Endodermal cell (in vitro differentiated cells): ENCODE results near the gene SLC22A13. TPM values are rescaled to one million over a fixed set of nuclear protein-coding genes. Genes with fewer than 3 reads are reported as not detected.

Experiments used
- DNase-seq: peaks from one replicate; pipeline ENCODE4 v3.0.0-alpha.2; 2017
- H3K27ac ChIP-seq: 2 replicates; pipeline ENCODE4 v1.5.1; 2013; ENCODE audit warnings: mild to moderate bottlenecking, low read depth, low read length, moderate library complexity
- H3K27me3 ChIP-seq: 2 replicates; pipeline ENCODE4 v1.6.1; 2013; ENCODE audit warnings: mild to moderate bottlenecking, low read length, moderate library complexity; ENCODE audit not compliant: insufficient read depth, control insufficient read depth, poor library complexity, severe bottlenecking
- H3K36me3 ChIP-seq: 2 replicates; pipeline ENCODE4 v1.7.0; 2013; ENCODE audit warnings: mild to moderate bottlenecking, low read length, moderate library complexity; ENCODE audit not compliant: control insufficient read depth, insufficient read depth
- H3K4me1 ChIP-seq: one replicate; pipeline ENCODE4 v1.7.0; 2013; ENCODE audit warnings: low read length; ENCODE audit not compliant: control insufficient read depth, insufficient read depth
- H3K4me3 ChIP-seq: 2 replicates; pipeline ENCODE4 v1.5.1; 2013; ENCODE audit warnings: mild to moderate bottlenecking, low read length, moderate library complexity
- H3K9ac ChIP-seq: 2 replicates; pipeline ENCODE4 v1.6.1; 2013; ENCODE audit warnings: mild to moderate bottlenecking, low read length, moderate library complexity; ENCODE audit not compliant: poor library complexity, severe bottlenecking; ENCODE audit errors: extremely low read depth
- H3K9me3 ChIP-seq: 2 replicates; pipeline ENCODE4 v1.6.1; 2013; ENCODE audit warnings: mild to moderate bottlenecking, low read length, moderate library complexity; ENCODE audit not compliant: control insufficient read depth
- H3K27ac Mint-ChIP-seq: 2 replicates; pipeline ENCODE4 v1.8.0; 2020; ENCODE audit warnings: mixed read lengths
- H3K27me3 Mint-ChIP-seq: 2 replicates; pipeline ENCODE4 v1.8.0; 2021; ENCODE audit warnings: mild to moderate bottlenecking, mixed read lengths; ENCODE audit not compliant: insufficient read depth
- H3K36me3 Mint-ChIP-seq: 2 replicates; pipeline ENCODE4 v1.8.0; 2020; ENCODE audit warnings: low read depth, mixed read lengths
- H3K4me1 Mint-ChIP-seq: 2 replicates; pipeline ENCODE4 v1.8.0; 2020; ENCODE audit warnings: mixed read lengths
- H3K4me3 Mint-ChIP-seq: 2 replicates; pipeline ENCODE4 v1.8.0; 2020; ENCODE audit warnings: mild to moderate bottlenecking, moderate library complexity, mixed read lengths
- H3K9me3 Mint-ChIP-seq: 2 replicates; pipeline ENCODE4 v1.8.0; 2020; ENCODE audit warnings: mild to moderate bottlenecking, mixed read lengths
- WGBS, 2 experiments: methylation state at CpG; one replicate each; pipeline versions ENCODE4 v1.1.5 to v1.1.7; 2013; ENCODE audit warnings: missing lambda C conversion rate in 2 of 2, mixed read lengths in 1 of 2; ENCODE audit not compliant: insufficient coverage in 1 of 2, insufficient read length in 1 of 2; 5-methylcytosine and 5-hydroxymethylcytosine counted together
- long read RNA-seq, 4 experiments: library from polyadenylated mRNA in 2 of 4; library from RNA in 1 of 4; library from capped mRNA in 1 of 4; stranded (forward) in 3 of 4; unstranded in 1 of 4; transcript quantifications; one replicate each; pipeline ENCODE4 v2.0.0, GENCODE V29; 2020 to 2021; ENCODE audit warnings: inconsistent platforms in 1 of 4
- polyA plus RNA-seq, 2 experiments: library from polyadenylated mRNA; stranded (reverse); fragments of 50-300 nt; gene quantifications; one replicate each; pipeline ENCODE4 v1.2.3, GENCODE V29; 2013
- total RNA-seq, 2 donors: library from RNA; stranded (reverse); fragmentation: NEBNext Ultra II Directional in 1 of 2; extraction: Animal tissue kit (Norgen Biotek cat#: 25700) in 1 of 2; gene quantifications; 2 replicates in 1 of 2; 3 replicates in 1 of 2; pipeline ENCODE4 v1.2.1, GENCODE V29; 2021
- TF ChIP-seq, protein P1 (sequence below): fragments of 200-600 bp; sonication (generic); conservative IDR thresholded peaks from 2 replicates; pipeline ENCODE4 v1.5.0; 2021; ENCODE audit warnings: antibody characterized with exemption, mild to moderate bottlenecking

The SLC22A13 gene, protein sequence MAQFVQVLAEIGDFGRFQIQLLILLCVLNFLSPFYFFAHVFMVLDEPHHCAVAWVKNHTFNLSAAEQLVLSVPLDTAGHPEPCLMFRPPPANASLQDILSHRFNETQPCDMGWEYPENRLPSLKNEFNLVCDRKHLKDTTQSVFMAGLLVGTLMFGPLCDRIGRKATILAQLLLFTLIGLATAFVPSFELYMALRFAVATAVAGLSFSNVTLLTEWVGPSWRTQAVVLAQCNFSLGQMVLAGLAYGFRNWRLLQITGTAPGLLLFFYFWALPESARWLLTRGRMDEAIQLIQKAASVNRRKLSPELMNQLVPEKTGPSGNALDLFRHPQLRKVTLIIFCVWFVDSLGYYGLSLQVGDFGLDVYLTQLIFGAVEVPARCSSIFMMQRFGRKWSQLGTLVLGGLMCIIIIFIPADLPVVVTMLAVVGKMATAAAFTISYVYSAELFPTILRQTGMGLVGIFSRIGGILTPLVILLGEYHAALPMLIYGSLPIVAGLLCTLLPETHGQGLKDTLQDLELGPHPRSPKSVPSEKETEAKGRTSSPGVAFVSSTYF
- under 1 TPM; 0.13 to 0.33 TPM for total RNA-seq
- not detected for polyA plus RNA-seq (2013, experiment 1 of 2)
- polyA plus RNA-seq (2013, experiment 2 of 2): not detected
- long read RNA-seq, experiment 1: 0 reads
- long read RNA-seq, experiment 2: 0 reads
- long read RNA-seq, experiment 3: 0 reads
- long read RNA-seq, experiment 4: 0 reads

DNA sequence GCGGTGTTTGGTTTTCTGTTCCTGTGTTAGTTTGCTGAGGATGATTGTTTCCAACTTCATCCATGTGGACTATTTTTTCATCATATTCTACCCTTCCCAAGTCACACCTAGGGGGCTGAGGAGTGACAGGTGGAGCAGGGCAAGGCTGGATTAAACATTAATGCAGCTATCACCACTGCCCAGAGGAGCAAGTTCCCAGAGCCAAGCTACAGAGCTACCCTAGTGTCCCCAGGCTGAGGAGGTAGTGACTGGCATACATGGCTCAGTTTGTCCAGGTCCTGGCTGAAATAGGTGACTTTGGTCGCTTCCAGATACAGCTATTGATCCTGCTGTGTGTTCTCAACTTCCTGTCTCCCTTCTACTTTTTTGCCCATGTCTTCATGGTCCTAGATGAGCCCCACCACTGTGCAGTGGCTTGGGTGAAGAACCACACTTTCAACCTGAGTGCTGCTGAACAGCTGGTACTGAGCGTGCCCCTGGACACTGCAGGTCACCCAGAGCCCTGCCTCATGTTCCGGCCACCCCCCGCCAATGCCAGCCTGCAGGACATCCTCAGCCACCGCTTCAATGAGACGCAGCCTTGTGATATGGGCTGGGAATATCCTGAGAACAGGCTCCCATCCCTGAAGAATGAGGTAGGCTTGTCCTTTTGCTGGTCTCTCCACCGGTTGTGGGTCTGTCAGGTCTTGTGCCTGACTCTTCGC, at the start of gene SLC22A13:
TSS of gene SLC22A13 (plus strand) at position 209 of the 704 bp plus-strand sequence. CDS start at position 258, 49 bp downstream.
- DNase-seq: no peak
- WGBS, 2 experiments: 84 to 93% methylated on average over 4 to 8 of the region's 9 CpGs
- peaks cover 4% of the 10 kb centered on the region for H3K36me3 ChIP-seq
- no peaks in the 10 kb centered on the region for H3K9me3 ChIP-seq
- no peak within 1 kb of the TSS for H3K4me3 ChIP-seq
- H3K9ac ChIP-seq: no peak within 1 kb of the TSS
- no peaks in the 10 kb centered on the region for H3K27me3 ChIP-seq
- TF ChIP-seq, protein P1, sequence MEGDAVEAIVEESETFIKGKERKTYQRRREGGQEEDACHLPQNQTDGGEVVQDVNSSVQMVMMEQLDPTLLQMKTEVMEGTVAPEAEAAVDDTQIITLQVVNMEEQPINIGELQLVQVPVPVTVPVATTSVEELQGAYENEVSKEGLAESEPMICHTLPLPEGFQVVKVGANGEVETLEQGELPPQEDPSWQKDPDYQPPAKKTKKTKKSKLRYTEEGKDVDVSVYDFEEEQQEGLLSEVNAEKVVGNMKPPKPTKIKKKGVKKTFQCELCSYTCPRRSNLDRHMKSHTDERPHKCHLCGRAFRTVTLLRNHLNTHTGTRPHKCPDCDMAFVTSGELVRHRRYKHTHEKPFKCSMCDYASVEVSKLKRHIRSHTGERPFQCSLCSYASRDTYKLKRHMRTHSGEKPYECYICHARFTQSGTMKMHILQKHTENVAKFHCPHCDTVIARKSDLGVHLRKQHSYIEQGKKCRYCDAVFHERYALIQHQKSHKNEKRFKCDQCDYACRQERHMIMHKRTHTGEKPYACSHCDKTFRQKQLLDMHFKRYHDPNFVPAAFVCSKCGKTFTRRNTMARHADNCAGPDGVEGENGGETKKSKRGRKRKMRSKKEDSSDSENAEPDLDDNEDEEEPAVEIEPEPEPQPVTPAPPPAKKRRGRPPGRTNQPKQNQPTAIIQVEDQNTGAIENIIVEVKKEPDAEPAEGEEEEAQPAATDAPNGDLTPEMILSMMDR: no peak
- no peak within 1 kb of the TSS for H3K27ac ChIP-seq
- Mint-ChIP-seq H3K4me3 (no peak within 1 kb of the TSS), H3K4me1 (peaks cover 11% of the 10 kb centered on the region), H3K9me3 (no peaks in the 10 kb centered on the region), H3K36me3 (no peaks in the 10 kb centered on the region), H3K27ac (no peak within 1 kb of the TSS), H3K27me3 (peaks cover 3% of the 10 kb centered on the region)
- H3K4me1 ChIP-seq: no peaks in the 10 kb centered on the region

DNA sequence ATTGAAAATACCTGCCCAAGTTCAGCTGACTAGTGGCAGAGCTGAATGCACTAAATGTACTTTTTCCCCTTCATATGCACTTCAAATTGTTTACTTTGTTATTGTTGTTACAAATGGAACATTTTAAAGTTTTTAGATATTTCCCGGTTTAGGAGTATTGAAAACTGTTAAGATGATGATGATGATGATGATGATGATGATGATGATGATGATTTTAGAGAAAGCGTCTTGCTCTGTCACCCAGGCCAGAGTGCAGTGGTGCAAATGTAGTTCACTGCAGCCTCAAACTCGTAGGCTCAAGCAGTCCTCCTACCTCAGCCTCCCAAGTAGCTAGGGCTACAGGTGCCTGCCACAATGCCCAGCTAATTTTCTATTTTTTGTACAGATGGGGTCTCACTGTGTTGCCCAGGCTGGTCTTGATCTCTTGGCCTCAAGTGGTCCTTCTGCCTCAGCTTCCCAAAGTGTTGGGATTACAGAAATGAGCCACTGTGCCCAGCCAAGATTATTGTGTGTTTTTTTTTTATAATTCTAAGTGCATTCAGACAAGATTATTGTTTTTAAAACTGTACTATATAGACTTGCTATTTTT, 45.9 kb upstream of the SLC22A13 start:
- Mint-ChIP-seq H3K27me3 (no peaks in the 10 kb centered on the region), H3K36me3 (peaks cover 36% of the 10 kb centered on the region), H3K4me1 (peaks cover 5% of the 10 kb centered on the region), H3K27ac (no peak overlapping the region), H3K9me3 (no peaks in the 10 kb centered on the region), H3K4me3 (no peak overlapping the region)
- 93 to 94% methylated on average over 2 to 3 of the region's 3 CpGs for WGBS, 2 experiments
- Histone ChIP-seq H3K4me1 (peaks cover 3% of the 10 kb centered on the region), H3K27me3 (no peaks in the 10 kb centered on the region), H3K27ac (no peak overlapping the region), H3K9ac (no peak overlapping the region), H3K36me3 (peaks cover 44% of the 10 kb centered on the region), H3K4me3 (no peak overlapping the region), H3K9me3 (no peaks in the 10 kb centered on the region)
- TF ChIP-seq, protein P1: no peak
- no peak for DNase-seq

DNA sequence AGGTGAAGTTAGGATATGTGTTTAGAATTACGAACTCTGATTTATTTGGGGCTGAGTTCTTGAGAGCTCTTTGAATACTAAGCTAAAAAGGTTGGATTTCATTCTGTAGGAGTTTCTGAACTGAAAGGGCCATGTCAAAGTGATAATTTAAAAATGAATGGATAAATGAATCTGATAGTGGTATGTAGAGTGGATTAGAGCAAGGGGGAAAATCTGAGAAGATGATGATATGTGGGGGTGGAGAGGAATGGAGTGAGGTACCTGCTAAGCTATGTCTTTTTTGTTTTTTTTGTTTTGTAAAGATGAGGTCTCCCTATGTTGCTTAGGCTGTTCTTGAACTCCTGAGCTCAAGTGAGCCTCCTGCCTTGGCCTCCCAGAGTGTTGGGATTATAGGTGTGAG, 44.6 kb upstream of the SLC22A13 start:
- Mint-ChIP-seq H3K4me3 (no peak overlapping the region), H3K9me3 (no peaks in the 10 kb centered on the region), H3K27me3 (no peaks in the 10 kb centered on the region), H3K36me3 (peaks cover 40% of the 10 kb centered on the region), H3K27ac (no peak overlapping the region), H3K4me1 (peaks cover 5% of the 10 kb centered on the region)
- no peaks in the 10 kb centered on the region for H3K9me3 ChIP-seq
- TF ChIP-seq, protein P1: no peak
- H3K4me3 ChIP-seq: no peak overlapping the region
- peaks cover 56% of the 10 kb centered on the region for H3K36me3 ChIP-seq
- H3K4me1 ChIP-seq: peaks cover 3% of the 10 kb centered on the region
- H3K27ac ChIP-seq: no peak overlapping the region
- H3K27me3 ChIP-seq: no peaks in the 10 kb centered on the region
- DNase-seq: no peak
- no peak overlapping the region for H3K9ac ChIP-seq
- WGBS, 2 experiments: 75 to 98% methylated on average over 1 of the region's 1 CpG
